Peyer's patch (tissue), 4 donors: ENCODE data around the gene CLCF1. TPM values are rescaled to one million over a fixed set of nuclear protein-coding genes. Genes with fewer than 3 reads are reported as not detected.

Experiments used
- DNase-seq, 3 donors: peaks; one replicate each; pipeline ENCODE4 v3.0.0-alpha.2; 2017 to 2019
- H3K27ac ChIP-seq, 4 donors: fragments of 200-600 bp; sonication (generic); one replicate each; pipeline ENCODE4 v1.5.1; 2016 to 2019
- H3K27me3 ChIP-seq, 2 donors: fragments of 200-600 bp; sonication (generic); one replicate each; pipeline ENCODE4 v1.5.1; 2019
- H3K36me3 ChIP-seq, 3 donors: fragments of 200-600 bp; sonication (generic); one replicate each; pipeline ENCODE4 v1.5.1; 2016 to 2019
- H3K4me1 ChIP-seq, 4 donors: fragments of 200-600 bp; sonication (generic); one replicate each; pipeline ENCODE4 v1.5.1; 2016 to 2019
- H3K4me3 ChIP-seq, 4 donors: fragments of 200-600 bp; sonication (generic); 1 replicate in 3 of 4; 2 replicates in 1 of 4; pipeline ENCODE4 v1.5.1; 2016 to 2019; ENCODE audit warnings: mild to moderate bottlenecking in 1 of 4
- H3K9me3 ChIP-seq, 4 donors: fragments of 200-600 bp; sonication (generic); one replicate each; pipeline ENCODE4 v1.5.1; 2016 to 2019; ENCODE audit warnings: mild to moderate bottlenecking in 1 of 4
- POLR2A ChIP-seq, 2 donors: fragments of 450-650 bp; IDR thresholded peaks; one replicate each; pipeline ENCODE4 v1.5.1; 2017; ENCODE audit warnings: antibody characterized with exemption in 2 of 2, mild to moderate bottlenecking in 2 of 2, moderate library complexity in 2 of 2
- total RNA-seq, 4 donors: library from RNA; depleted of rRNA; stranded (reverse); fragments of >200 nt; gene quantifications; one replicate each; pipeline ENCODE4 v1.1.0, GENCODE V29; 2016
- TF ChIP-seq, protein P1 (sequence below), 6 experiments: fragments of 450-650 bp in 4 of 6; fragments of 200-600 bp in 2 of 6; sonication (generic) in 1 of 6; IDR thresholded peaks; one replicate each; pipeline ENCODE4 v1.5.1; 2017 to 2019; ENCODE audit warnings: antibody characterized with exemption in 6 of 6, mild to moderate bottlenecking in 3 of 6, moderate library complexity in 1 of 6

The CLCF1 gene
- total RNA-seq, 4 donors from 2014 or later, result 1.2 to 14.9 (median 7.5) TPM

DNA sequence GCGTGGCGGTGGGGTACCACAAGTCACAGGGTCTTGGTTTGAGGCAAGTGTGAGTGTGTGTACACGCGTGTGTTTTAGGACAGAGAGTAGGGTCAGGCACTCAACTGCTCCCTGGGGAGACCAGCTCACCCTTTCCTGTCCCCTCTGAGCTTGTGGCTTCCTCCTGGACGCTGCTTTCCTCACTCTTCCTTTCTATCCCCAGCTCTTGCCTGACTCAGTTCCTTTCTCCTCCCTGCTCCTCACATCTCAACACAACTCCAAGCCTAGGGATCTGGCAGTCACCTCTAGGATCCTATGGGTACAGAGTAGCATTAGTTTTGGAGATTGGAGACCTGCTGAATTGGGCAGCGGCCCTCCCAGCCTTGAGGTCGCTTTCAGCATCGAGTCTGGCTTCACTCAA is 4.1 kb downstream of the CLCF1 start:
- H3K27me3 ChIP-seq, result no peaks in the 10 kb centered on the region
- peaks cover 0 to 4% (median 0%) of the 10 kb centered on the region in 3 donors for H3K36me3 ChIP-seq
- H3K4me3 ChIP-seq, result no peak overlapping the region
- no peak for DNase-seq
- peaks cover 0 to 75% (median 28%) of the 10 kb centered on the region in 4 donors for H3K4me1 ChIP-seq
- H3K27ac ChIP-seq, result peak overlapping the region in 2 of 4 donors; percentile 90 to 95
- H3K9me3 ChIP-seq, result no peaks in the 10 kb centered on the region
- TF ChIP-seq, protein P1, sequence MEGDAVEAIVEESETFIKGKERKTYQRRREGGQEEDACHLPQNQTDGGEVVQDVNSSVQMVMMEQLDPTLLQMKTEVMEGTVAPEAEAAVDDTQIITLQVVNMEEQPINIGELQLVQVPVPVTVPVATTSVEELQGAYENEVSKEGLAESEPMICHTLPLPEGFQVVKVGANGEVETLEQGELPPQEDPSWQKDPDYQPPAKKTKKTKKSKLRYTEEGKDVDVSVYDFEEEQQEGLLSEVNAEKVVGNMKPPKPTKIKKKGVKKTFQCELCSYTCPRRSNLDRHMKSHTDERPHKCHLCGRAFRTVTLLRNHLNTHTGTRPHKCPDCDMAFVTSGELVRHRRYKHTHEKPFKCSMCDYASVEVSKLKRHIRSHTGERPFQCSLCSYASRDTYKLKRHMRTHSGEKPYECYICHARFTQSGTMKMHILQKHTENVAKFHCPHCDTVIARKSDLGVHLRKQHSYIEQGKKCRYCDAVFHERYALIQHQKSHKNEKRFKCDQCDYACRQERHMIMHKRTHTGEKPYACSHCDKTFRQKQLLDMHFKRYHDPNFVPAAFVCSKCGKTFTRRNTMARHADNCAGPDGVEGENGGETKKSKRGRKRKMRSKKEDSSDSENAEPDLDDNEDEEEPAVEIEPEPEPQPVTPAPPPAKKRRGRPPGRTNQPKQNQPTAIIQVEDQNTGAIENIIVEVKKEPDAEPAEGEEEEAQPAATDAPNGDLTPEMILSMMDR (IDR thresholded peaks at IDR 0.05), result no peak
- no peak for TF ChIP-seq POLR2A (IDR thresholded peaks at IDR 0.05)

DNA sequence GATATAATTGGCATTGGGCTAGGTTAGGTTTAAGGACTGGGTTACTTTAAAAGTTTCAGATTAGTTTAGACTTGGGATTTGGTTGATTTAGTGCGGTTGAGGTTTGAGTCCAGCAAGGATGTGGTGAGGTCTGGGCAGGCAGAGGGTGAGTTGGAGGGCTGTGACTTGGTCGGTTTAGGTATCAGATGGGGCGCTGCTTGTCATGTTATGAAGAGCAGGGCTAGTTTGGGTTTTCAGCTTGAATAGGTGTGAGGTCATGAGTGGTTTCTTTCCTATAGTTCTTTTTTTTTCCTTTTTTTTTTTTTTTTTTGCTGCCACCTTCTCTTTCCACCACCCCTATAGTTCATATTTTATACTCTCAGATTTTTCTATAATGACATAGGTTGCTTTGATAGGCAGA is 4.8 kb downstream of the CLCF1 start:
- peaks cover 0 to 8% (median 0%) of the 10 kb centered on the region in 3 donors for H3K36me3 ChIP-seq

DNA sequence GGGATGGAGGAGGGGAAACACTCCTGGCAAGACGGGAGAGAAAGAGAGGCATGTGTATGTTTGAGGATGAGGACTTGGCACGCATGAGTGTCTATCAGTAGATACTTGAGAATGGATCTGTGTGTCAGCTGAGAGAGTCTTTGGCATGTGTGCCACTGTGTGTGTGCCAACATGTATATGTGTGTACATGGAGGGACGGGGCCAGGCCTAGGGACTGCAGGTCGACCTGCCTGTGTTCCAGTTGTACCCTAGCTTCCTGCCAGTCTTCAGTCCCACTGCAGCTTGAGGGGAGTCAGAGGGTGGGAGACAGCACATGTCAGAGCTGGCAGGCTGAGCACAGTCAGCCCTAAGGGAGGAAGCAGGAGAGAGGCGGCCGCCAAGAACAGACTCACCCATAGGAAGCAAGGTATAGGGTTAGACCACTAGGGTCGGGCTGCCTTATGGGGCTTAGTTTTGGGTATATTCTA is 5.6 kb downstream of the CLCF1 start:
- DNase-seq, result no peak
- Histone ChIP-seq H3K9me3 (no peaks in the 10 kb centered on the region), H3K4me3 (no peak overlapping the region), H3K36me3 (peaks cover 0 to 8% (median 0%) of the 10 kb centered on the region in 3 donors), H3K27me3 (no peaks in the 10 kb centered on the region), H3K4me1 (peaks cover 0 to 66% (median 24%) of the 10 kb centered on the region in 4 donors), H3K27ac (peak overlapping the region in 3 of 4 donors; percentile 13 to 80 (median 60))
- no peak for TF ChIP-seq POLR2A (IDR thresholded peaks at IDR 0.05)
- TF ChIP-seq, protein P1 (IDR thresholded peaks at IDR 0.05), result no peak

More for the DNA sequence above, 4.8 kb downstream of the CLCF1 start:
- peak in 1 of 3 donors; percentile 51 for DNase-seq
- H3K27ac ChIP-seq, result peak overlapping the region in 2 of 4 donors; percentile 19 to 80
- no peak overlapping the region for H3K4me3 ChIP-seq
- TF ChIP-seq, protein P1 (IDR thresholded peaks at IDR 0.05), result no peak
- no peak for TF ChIP-seq POLR2A (IDR thresholded peaks at IDR 0.05)
- H3K4me1 ChIP-seq, result peaks cover 0 to 68% (median 24%) of the 10 kb centered on the region in 4 donors
- H3K9me3 ChIP-seq, result no peaks in the 10 kb centered on the region
- no peaks in the 10 kb centered on the region for H3K27me3 ChIP-seq

DNA sequence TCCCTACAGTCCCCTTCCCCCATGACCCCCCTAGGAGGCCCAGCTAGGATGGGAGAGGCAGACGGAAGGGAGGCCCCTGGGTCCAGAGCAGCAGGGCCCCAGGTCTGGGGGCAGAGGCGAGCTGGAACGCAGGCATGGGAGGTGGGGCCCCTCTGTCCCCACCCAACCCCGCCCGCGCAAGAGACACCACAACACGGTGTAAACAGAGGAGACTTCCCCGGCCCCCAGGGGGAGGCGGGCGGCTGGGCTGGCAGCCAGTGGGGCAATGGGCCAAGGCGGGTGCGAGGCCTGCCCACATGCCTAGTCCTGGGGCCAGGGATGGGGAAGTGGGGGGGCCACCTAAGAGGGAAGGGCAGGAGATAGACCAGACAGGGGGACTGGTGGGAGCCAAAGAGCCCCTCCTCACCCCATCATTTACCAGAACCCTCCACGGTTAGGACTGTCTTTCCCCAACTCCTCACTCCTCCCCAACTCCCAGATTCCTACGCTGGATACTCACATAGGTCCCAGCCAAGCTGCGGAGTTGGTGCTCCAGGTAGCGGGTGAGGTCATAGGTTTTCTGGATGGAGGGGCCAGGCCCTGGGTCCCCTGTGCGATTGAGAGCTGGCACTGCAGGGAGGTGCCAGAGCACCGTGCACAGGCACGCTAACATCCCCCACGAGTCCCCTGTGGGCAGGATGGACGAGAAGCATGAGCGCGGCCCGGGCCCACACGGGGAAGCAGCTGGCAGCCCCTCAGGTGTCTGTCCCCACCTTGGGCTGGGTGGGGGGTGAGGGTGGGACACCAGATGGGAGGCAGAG is 6.2 kb downstream of the CLCF1 start:
- no peak for DNase-seq
- H3K27ac ChIP-seq, result peak overlapping the region; percentile 27 to 80 (median 53)

DNA sequence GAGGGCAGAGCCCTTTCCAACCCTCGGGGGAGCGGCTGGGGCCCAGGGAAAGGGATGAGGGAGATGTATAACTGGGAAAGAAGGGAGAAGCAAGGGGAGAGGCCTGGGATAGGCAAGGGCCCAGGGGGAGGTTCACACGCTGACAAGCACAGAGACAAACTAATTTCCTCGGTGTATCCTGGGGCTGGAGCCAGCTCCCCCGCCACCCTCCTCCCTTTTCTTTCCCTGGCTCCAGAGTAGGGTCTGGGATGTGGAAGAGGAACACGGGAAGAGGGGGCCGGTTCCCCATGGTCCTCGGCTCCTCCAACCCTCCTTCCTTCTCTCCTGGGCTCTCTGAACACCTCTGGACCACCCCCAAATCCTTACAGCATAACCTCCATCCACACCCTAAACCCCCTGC is 6.9 kb downstream of the CLCF1 start:
- Histone ChIP-seq H3K4me1 (peaks cover 0 to 57% (median 20%) of the 10 kb centered on the region in 4 donors), H3K4me3 (no peak overlapping the region), H3K9me3 (no peaks in the 10 kb centered on the region), H3K27me3 (no peaks in the 10 kb centered on the region), H3K36me3 (peaks cover 0 to 8% (median 0%) of the 10 kb centered on the region in 3 donors), H3K27ac (peak overlapping the region; percentile 27 to 80 (median 53))
- no peak for DNase-seq
- TF ChIP-seq POLR2A (IDR thresholded peaks at IDR 0.05), result no peak
- TF ChIP-seq, protein P1 (IDR thresholded peaks at IDR 0.05), result no peak

More for the DNA sequence above, 6.2 kb downstream of the CLCF1 start:
- Histone ChIP-seq H3K9me3 (no peaks in the 10 kb centered on the region), H3K36me3 (peaks cover 0 to 8% (median 0%) of the 10 kb centered on the region in 3 donors), H3K4me1 (peaks cover 0 to 63% (median 22%) of the 10 kb centered on the region in 4 donors), H3K4me3 (no peak overlapping the region), H3K27me3 (no peaks in the 10 kb centered on the region)
- TF ChIP-seq POLR2A (IDR thresholded peaks at IDR 0.05), result no peak
- TF ChIP-seq, protein P1 (IDR thresholded peaks at IDR 0.05), result no peak
